GM12875 (cell line): ENCODE data around the gene CCDC33.
"Not testable (repeated sequence)": the region's sequence is repeated elsewhere in the genome, so short reads cannot be mapped to it uniquely, and the experiment has no call there.

Source experiments
- H3K4me3 ChIP-seq: one replicate; pipeline ENCODE4 v1.5.1; 2011; ENCODE audit warnings: low read depth, low read length, control low read depth
- TF ChIP-seq, protein P1 (sequence below): IDR thresholded peaks from 2 replicates; pipeline ENCODE4 v1.5.1; 2011; ENCODE audit warnings: low read depth, mild to moderate bottlenecking, control low read depth, inconsistent platforms, low read length, moderate library complexity, borderline replicate concordance; ENCODE audit not compliant: insufficient read depth

CCDC33 gene

GRCh38 chr15:74350295-74351275, 114.5 kb downstream of the CCDC33 start:
- H3K4me3 ChIP-seq: no peak overlapping the region
- TF ChIP-seq, protein P1, sequence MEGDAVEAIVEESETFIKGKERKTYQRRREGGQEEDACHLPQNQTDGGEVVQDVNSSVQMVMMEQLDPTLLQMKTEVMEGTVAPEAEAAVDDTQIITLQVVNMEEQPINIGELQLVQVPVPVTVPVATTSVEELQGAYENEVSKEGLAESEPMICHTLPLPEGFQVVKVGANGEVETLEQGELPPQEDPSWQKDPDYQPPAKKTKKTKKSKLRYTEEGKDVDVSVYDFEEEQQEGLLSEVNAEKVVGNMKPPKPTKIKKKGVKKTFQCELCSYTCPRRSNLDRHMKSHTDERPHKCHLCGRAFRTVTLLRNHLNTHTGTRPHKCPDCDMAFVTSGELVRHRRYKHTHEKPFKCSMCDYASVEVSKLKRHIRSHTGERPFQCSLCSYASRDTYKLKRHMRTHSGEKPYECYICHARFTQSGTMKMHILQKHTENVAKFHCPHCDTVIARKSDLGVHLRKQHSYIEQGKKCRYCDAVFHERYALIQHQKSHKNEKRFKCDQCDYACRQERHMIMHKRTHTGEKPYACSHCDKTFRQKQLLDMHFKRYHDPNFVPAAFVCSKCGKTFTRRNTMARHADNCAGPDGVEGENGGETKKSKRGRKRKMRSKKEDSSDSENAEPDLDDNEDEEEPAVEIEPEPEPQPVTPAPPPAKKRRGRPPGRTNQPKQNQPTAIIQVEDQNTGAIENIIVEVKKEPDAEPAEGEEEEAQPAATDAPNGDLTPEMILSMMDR: no peak

DNA sequence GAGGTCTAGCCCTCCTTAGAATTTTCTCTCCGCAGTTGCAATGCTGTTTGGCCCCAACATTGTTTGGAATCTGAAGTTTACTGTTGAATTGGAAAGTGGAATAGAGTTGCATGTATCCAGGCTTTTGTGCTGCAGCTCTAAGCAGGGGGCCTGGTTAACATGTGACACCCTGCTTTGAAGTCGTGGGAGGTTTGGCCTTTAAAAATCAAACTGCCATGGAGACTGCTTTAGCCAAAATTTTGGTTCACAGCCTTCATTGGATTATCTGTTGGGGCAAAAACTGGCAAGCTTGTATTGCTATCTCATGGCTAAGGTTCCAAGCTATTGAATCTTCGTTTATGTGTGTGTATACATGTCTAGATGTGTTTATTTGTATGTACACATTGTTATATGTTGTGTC, 115.5 kb downstream of the CCDC33 start:
- no peak overlapping the region for H3K4me3 ChIP-seq
- TF ChIP-seq, protein P1: no peak

- TF ChIP-seq, protein P1: no peak
- no peak overlapping the region for H3K4me3 ChIP-seq
Measured at GRCh38 chr15:74352393-74352910, 116.3 kb downstream of the CCDC33 start.

DNA sequence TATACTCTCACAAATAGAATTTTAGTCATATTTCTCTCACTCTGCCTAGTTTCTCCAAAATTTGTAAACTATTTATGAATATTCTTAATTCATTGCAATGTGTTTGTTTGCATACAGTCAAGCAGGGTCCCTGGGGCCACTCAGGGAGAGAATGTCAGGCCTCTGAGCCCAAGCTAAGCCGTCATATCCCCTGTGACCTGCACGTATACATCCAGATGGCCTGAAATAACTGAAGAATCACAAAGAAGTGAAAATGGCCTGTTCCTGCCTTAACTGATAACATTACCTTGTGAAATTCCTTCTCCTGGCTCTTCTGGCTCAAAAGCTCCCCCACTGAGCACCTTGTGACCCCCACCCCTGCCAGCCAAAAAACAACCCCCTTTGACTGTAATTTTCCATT, 117.9 kb downstream of the CCDC33 start:
- not testable (repeated sequence) for H3K4me3 ChIP-seq

DNA sequence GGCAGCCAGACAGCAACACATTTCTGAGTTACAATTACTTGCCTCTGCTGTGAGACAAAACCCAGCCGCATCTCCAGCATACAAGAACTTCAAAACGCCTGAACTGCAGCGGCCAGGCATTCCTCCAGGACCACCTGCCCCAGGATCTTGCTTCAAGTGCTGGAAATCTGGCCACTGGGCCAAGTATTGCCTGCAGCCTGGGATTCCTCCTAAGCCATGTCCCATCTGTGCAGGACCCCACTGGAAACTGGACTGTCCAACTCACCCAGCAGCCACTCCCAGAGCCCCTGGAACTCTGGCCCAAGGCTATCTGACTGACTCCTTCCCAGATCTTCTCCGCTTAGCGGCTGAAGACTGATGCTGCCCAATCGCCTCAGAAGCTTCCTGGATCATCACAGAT, 119.9 kb downstream of the CCDC33 start:
- H3K4me3 ChIP-seq: not testable (repeated sequence)

- not testable (repeated sequence) for H3K4me3 ChIP-seq
Measured at GRCh38 chr15:74357514-74357913, 121.4 kb downstream of the CCDC33 start.

DNA sequence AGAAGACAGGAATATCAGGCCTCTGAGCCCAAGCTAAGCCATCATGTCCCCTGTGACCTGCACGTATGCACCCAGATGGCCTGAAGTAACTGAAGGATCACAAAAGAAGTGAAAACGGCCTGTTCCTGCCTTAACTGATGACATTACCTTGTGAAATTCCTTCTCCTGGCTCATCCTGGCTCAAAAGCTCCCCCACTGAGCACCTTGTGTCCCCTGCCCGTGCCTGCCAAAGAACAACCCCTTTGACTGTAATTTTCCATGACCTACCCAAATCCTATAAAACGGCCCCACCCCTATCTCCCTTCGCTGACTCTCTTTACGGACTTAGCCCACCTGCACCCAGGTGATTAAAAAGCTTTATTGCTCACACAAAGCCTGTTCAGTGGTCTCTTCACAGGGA, 123.2 kb downstream of the CCDC33 start:
- H3K4me3 ChIP-seq: not testable (repeated sequence)

- H3K4me3 ChIP-seq: not testable (repeated sequence)
Measured at GRCh38 chr15:74360855-74361254, 124.7 kb downstream of the CCDC33 start.

GRCh38 chr15:74362482-74362881, 126.4 kb downstream of the CCDC33 start:
- no peak overlapping the region for H3K4me3 ChIP-seq
- TF ChIP-seq, protein P1: no peak
